Measurements from ENCODE around the gene CDC25B.

CDC25B gene

DNA sequence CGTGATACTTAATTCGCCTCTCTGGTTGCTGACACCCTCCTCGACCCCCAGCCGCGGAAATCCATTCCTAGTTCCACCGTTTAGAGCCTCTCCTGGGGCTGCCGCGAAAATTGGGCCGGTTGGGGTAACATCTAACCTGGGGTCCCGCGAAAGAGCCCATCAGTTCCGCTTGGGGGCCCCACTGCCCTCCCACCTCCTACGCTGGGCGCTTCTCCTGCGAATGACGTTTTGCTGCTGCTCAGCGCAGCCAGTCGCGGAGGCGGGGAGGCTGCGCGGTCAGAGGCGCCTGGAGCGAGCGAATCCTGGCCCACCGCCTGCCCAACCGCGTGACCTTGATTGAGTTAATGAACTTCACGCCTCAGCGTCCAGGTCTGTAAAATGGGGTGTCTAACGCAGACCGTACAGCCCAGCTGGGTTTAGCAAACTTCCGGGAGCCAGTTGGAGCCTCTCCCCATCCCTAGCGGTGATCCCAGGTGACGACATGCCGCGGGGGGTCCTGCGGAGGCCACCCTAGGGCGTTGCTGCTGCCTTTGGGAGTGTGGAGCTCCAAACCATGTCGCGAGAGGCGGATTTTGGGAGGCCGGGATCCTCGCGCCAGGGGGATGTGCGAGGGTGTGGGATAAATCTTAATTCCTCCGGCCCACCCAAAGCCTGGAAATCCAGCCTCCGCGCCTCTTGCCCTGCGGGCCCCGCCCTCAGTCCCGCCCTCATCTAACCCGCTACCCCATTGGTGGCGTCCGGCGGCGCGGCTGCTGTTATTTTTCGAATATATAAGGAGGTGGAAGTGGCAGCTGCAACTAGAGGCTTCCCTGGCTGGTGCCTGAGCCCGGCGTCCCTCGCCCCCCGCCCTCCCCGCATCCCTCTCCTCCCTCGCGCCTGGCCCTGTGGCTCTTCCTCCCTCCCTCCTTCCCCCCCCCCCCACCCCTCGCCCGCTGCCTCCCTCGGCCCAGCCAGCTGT, at the start of gene CDC25B:
TSS of gene CDC25B (plus strand) at position 800 of the 958 bp plus-strand sequence. CDS start 222 bp downstream, outside the sequence.
- DNase-seq (ENCODE audit: low read depth in 2 of 2) = peak; percentile 83 to 91

DNA sequence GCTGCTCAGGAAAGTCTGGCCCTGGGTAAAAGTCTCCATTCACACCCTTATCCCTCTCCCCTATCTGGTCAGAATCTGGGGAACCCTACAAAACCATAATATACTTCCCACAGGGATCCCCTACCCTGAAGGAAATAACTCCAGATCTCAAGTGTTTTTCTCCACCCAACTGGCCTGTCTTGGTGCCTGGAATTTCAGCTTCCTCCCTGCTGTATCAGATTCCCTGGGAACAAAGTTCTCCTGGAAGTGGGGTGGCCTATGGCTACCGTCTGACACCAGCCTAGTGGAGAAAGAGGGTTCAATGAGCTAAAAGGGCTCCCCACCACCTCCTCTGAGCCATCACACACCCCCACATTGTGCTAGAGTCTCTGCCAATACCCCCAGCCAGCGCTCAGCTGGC, 48.6 kb upstream of the CDC25B start:
- DNase-seq (ENCODE audit: low read depth in 2 of 2) = no peak

DNA sequence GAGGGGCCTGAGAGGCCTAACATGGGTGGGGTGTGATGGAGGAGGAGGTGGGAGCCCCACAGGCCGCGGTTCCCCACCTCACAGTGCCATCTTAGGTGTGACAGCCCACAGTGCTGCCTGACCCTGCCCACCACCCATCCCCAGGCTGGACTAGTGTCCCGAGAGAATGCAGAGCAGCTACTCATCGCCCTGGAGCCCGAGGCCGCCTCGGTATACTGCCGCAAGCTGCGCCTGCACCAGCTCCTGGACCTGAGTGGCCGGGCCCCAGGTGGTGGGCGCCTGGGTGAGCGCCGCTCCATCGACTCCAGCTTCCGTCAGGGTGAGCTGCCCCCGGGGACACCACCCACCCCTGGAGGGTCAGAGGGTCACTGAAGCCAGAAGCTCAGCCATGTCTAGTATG, 48.0 kb upstream of the CDC25B start:
- DNase-seq (ENCODE audit: low read depth in 2 of 2) = no peak

GRCh38 chr20:3749087-3749688, 46.9 kb upstream of the CDC25B start:
- DNase-seq (ENCODE audit: low read depth in 2 of 2) = no peak

GRCh38 chr20:3749689-3750531, 46.2 kb upstream of the CDC25B start:
- peak; percentile 19 to 46 for DNase-seq (ENCODE audit: low read depth in 2 of 2)

DNA sequence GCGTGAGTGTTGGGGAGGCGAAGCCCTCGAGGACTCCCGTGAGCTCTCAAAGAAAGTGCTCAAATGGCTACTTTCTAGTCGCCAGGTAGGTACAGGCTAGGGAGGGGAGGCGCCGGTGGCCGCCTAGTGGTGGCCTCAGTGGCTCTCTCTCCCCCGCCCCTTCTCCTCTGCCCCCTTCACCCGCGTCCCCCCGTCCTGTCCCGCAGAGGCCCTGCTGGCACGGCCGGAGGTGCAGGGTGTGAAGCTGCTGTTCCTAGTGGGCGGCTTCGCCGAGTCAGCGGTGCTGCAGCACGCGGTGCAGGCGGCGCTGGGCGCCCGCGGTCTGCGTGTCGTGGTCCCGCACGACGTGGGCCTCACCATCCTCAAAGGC, 44.8 kb upstream of the CDC25B start:
- DNase-seq (ENCODE audit: low read depth in 2 of 2) = no peak

GRCh38 chr20:3751675-3752385, 44.3 kb upstream of the CDC25B start:
- DNase-seq (ENCODE audit: low read depth in 2 of 2) = peak; percentile 40 to 59

GRCh38 chr20:3752386-3752759, 43.7 kb upstream of the CDC25B start:
- no peak for DNase-seq (ENCODE audit: low read depth in 2 of 2)

- DNase-seq (ENCODE audit: low read depth in 2 of 2) = peak; percentile 40 to 50
Observed at GRCh38 chr20:3753098-3753497, 43.0 kb upstream of the CDC25B start.

- no peak for DNase-seq (ENCODE audit: low read depth in 2 of 2)
Observed at GRCh38 chr20:3753501-3754275, 42.4 kb upstream of the CDC25B start.

DNA sequence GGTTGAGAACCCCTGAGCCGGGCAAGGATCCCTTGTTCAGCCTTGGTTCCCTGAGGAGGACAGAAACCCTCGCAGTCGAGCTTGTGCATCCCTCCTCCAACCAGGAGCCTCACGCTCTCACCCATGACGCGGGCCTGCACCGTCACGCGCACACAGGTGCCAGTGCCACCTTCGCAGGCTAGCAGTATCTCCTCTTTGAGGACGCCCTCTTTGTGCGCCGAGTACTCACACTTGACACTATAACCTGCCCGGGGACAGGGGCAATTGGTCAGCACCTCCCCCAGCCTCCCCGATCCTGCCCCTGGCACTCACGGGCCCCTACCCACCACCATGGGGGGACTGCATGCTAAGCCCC, 41.9 kb upstream of the CDC25B start:
- DNase-seq (ENCODE audit: low read depth in 2 of 2) = no peak

GRCh38 chr20:3755269-3755668, 40.8 kb upstream of the CDC25B start:
- no peak for DNase-seq (ENCODE audit: low read depth in 2 of 2)

DNA sequence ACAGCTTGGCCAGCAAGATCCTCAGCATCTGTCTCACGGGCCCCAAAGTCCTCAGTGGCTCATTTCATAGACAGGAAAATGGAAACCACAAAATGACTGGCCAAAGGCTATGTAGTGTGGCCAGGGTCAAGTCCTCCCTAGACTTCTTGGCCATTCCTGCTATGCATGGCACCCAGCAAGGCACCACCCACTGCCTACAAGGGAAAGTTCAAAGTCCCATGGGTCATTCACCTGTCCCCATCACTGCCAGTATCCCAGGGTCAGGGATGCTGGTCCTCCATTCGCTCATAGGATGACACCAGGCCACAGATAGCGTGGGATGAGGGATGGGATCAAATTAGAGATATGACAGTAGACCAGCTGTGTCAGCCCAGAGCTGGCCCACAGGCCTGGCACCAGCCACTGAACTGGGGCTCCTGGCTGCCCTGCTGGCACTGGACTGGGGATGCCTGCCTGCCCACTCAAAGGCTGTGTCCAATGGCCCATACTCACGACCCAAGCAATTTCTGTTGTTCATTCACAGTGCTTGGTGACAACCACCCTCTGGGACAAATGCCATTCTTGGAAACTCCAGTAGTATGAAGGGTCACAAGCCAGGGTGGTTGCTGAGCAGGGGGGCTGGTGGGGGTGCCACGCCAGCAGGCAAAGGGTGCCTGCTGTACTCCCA, 40.2 kb upstream of the CDC25B start:
- no peak for DNase-seq (ENCODE audit: low read depth in 2 of 2)

DNA sequence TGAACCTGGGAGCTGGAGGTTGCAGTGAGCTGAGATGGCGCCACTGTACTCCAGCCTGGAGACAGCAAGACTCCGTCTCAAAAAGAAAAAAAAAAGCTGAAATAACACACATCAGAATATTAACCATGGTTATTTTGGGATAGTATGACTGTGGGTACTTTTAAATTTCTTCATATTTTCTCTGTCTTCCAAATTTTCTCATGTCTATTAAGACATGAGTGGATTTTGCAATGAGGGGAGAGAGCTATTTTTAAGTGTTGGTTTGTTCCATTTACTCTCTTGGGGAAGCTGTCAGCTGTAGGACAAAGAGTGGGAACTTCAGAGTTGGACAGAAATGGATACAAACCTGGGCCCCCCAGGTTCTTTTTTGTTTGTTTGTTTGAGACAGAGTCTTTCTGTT, 38.8 kb upstream of the CDC25B start:
- DNase-seq (ENCODE audit: low read depth in 2 of 2) = no peak

- no peak for DNase-seq (ENCODE audit: low read depth in 2 of 2)
Observed at GRCh38 chr20:3758566-3758965, 37.5 kb upstream of the CDC25B start.

DNA sequence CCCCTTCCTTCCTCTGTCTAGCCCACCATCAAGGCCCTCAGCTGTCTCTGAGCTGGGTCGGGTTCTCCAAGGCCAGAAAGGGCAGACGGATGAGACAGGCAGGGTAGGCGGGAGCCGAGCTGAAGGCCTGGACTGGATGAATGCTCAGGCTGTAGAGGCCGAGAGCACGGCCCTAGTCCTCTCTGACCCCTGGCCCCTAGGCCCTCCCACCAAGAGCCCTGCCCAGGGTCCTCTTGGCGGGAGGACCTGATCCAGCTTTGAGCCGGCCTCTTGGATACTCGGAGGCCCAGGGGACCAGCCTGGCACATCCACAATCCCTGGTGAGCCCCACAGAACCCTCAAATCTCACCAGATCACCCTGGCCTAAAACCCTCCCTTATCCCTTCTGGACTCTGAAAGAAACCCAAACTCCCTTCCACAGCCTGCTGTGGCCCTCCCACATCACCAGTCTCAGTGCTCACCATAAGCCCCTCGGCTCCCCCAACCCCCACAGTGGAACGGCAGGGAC, 36.7 kb upstream of the CDC25B start:
- DNase-seq (ENCODE audit: low read depth in 2 of 2) = no peak

DNA sequence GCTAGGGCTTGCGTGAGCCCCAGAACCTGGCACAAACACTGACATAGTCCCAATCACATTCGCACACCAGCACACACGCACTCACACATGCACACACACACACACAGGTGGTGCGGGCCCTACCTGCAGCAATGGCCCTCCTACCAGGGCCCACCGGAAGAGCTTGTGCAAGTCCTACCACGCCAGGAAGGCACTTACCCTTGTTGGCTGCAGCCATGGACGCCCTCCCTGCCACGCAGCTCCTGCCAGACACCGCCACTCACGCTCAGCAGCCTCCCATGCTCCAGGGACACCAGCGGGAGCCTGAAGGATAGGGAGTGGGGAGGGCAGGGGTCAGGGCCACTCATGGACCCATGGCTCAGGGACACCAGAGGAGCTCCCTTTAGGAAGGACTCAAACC, 36.2 kb upstream of the CDC25B start:
- no peak for DNase-seq (ENCODE audit: low read depth in 2 of 2)

GRCh38 chr20:3760655-3761348, 35.3 kb upstream of the CDC25B start:
- DNase-seq (ENCODE audit: low read depth in 2 of 2) = no peak

All from stimulated activated CD4-positive, alpha-beta T cell treated with anti-CD3 and anti-CD28 coated beads, Interleukin-4, amount 100 ng/mL, for 48 hours (primary cell).